ENCODE results near the gene NR1H4.
"Not testable (repeated sequence)": the region's sequence is repeated elsewhere in the genome, so short reads cannot be mapped to it uniquely, and the experiment has no call there.

Gene NR1H4

GRCh38 chr12:100473050-100473715 lies 483 bp upstream of the NR1H4 start:
- DNase-seq = no peak

GRCh38 chr12:100474617-100475016 lies 951 bp downstream of the NR1H4 start:
- no peak for DNase-seq

GRCh38 chr12:100476013-100476751 lies 2.5 kb downstream of the NR1H4 start:
- no peak for DNase-seq

- no peak for DNase-seq
Measured at GRCh38 chr12:100481021-100481420, 7.4 kb downstream of the NR1H4 start.

GRCh38 chr12:100484183-100484886 lies 10.7 kb downstream of the NR1H4 start:
- no peak for DNase-seq

GRCh38 chr12:100484891-100485471 lies 11.3 kb downstream of the NR1H4 start:
- DNase-seq = no peak

GRCh38 chr12:100485983-100486382 lies 12.3 kb downstream of the NR1H4 start:
- DNase-seq = no peak

GRCh38 chr12:100489251-100489820 lies 15.7 kb downstream of the NR1H4 start:
- DNase-seq = no peak

GRCh38 chr12:100490056-100490455 lies 16.4 kb downstream of the NR1H4 start:
- no peak for DNase-seq

- no peak for DNase-seq
Measured at GRCh38 chr12:100491104-100491503, 17.4 kb downstream of the NR1H4 start.

- DNase-seq = no peak
Measured at GRCh38 chr12:100493396-100494012, 19.8 kb downstream of the NR1H4 start.

- no peak for DNase-seq
Measured at GRCh38 chr12:100494026-100494425, 20.4 kb downstream of the NR1H4 start.

- DNase-seq = no peak
Measured at GRCh38 chr12:100494538-100494937, 20.9 kb downstream of the NR1H4 start.

GRCh38 chr12:100497105-100497795 lies 23.6 kb downstream of the NR1H4 start:
- no peak for DNase-seq

- DNase-seq = no peak
Measured at GRCh38 chr12:100498141-100498540, 24.5 kb downstream of the NR1H4 start.

GRCh38 chr12:100499416-100499815 lies 25.8 kb downstream of the NR1H4 start:
- DNase-seq = no peak

GRCh38 chr12:100502718-100503117 lies 29.1 kb downstream of the NR1H4 start:
- not testable (repeated sequence) for DNase-seq

- DNase-seq = no peak
Measured at GRCh38 chr12:100503228-100503628, 29.6 kb downstream of the NR1H4 start.

GRCh38 chr12:100504804-100505203 lies 31.1 kb downstream of the NR1H4 start:
- DNase-seq = no peak

GRCh38 chr12:100508751-100509150 lies 35.1 kb downstream of the NR1H4 start:
- DNase-seq = no peak

GRCh38 chr12:100512692-100513091 lies 39.0 kb downstream of the NR1H4 start:
- DNase-seq = no peak

- no peak for DNase-seq
Measured at GRCh38 chr12:100515968-100516367, 42.3 kb downstream of the NR1H4 start.

Measured in effector CD4-positive, alpha-beta T cell (primary cell).